HG03159 (cell line): ENCODE measurements around the gene PIGX.

ENCODE experiments used
- ATAC-seq: cut with Tn5 transposase; IDR thresholded peaks from one replicate; pipeline ENCODE4 v1.9.1; 2021; ENCODE audit warnings: mild to moderate bottlenecking, moderate library complexity; ENCODE audit not compliant: unreplicated experiment

The PIGX gene

DNA sequence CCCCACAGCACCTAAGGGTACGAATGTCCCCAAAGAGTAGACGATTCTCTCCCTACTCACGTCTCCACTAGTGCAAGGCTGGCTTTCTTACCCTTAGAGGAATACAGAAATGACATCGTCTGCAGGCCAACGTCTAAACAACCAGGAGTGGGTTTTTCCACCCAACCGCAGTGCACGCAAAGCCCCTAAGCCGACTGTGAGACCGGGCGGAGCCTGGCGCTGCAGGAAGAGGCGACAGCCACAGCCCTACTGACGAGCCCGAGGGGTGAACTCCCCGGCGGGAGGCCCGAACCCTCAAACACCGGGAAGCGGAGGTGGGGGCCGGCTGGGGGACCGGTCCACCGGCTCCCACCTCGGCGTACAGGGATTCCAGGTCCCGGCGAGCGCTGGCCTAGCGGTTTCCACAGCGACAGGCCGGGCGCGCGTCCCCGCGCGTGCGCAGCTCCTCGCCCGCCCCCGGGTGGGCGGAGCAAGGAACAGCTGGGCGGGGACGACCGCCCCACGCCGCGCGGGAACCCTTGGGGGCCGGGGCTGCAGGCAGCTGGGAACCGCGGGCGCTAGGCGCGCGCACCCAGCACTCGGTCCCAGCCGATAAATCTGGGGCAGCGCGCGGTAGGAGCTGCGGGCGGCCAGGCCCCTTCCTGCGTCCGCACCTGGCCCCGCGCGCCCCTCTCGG is at the start of gene PIGX, which contains the start of gene CEP19:
PIGX (plus strand) TSS at position 540 of the 676 bp plus-strand sequence.
CEP19 (minus strand) TSS at position 413 of the 676 bp plus-strand sequence. CDS start 3,593 bp downstream, outside the sequence.
- ATAC-seq, result peak; percentile 72

GRCh38 chr3:196662711-196663571 is 49.2 kb upstream of the PIGX start:
- ATAC-seq, result no peak

DNA sequence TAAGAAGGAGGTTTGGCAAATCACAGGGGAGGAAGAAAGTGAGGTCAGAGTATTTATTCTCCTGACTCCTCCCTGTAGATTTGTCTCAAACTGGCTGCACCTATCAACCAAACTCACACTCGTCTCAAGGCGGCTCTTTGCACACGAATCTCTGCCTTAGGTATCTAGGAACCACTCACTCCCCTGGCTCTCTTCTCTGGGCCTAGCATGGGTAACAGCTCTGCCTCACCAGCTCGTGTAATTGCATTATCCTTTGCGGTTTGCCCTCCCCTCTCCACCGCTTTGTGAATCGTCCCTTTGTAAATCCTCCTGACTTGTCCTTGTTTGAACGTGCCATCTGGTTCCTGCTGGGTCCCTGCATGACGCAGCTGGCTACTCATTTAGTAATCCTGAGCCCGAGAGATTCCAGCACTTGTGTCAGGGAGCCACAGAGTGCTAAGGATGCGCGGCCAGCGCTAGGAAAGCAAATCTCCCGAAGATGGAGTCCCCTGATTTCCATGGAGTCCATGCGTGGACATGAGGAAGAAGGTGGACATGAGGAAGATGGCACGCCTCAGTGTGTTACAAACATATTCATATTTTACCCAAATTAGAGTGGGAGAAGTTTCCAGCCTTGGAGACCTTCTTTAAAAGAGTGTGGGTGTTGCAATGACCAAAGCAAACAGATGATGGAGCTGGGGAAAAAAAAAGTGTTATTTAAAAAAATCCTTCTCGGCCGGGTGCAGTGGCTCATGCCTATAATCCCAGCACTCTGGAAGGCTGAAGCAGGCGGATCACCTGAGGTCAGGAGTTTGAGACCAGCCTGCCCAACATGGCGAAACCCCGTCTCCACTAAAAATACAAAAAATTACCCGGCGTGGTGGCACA is 45.9 kb upstream of the PIGX start:
- no peak for ATAC-seq

- no peak for ATAC-seq
Measured at GRCh38 chr3:196667056-196667825, 44.9 kb upstream of the PIGX start.

- ATAC-seq, result no peak
Measured at GRCh38 chr3:196670339-196670738, 41.8 kb upstream of the PIGX start.

GRCh38 chr3:196673632-196674031 is 38.5 kb upstream of the PIGX start:
- no peak for ATAC-seq

DNA sequence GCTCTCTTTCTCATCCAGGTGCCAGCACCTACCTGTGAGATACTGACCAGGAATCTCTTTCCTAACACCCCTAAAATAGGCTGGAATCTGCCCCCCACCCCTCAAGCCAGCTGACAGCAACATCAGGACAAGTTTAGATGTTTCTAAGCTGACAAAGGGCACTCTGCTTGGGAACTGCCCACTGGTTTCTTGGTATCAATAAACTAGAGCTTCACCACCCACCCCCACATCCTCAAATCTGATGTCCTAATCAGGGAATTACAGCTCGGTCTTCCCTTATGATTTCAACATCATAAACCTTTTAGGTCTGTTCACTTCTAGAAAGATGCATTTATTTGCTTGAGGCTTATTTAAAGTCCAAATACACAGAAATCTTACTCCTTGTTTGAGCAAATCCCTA is 34.8 kb upstream of the PIGX start:
- no peak for ATAC-seq

- no peak for ATAC-seq
Measured at GRCh38 chr3:196677931-196678330, 34.2 kb upstream of the PIGX start.

- ATAC-seq, result peak; percentile 82
Measured at GRCh38 chr3:196684548-196685407, 27.4 kb upstream of the PIGX start.

DNA sequence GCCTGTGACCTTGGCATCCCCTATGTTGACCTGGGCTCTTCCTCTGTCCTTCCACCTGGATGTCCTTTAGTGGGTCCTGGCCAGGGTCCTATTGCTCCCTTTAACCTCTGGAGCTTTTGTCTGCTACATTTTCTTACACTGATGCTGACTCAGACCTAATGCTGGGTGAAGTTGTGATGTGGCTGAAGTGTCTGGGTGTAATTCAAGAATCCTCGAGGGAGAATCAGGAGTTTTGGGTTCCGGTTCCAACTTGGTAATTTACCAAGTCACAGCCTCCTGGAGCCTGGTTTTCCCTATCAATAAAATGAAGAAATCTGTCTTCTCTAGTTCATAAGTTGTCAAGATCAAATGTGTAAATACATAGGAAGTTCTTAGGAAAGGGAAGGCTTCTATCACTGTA is 25.7 kb upstream of the PIGX start:
- no peak for ATAC-seq

- no peak for ATAC-seq
Measured at GRCh38 chr3:196688349-196688748, 23.8 kb upstream of the PIGX start.

DNA sequence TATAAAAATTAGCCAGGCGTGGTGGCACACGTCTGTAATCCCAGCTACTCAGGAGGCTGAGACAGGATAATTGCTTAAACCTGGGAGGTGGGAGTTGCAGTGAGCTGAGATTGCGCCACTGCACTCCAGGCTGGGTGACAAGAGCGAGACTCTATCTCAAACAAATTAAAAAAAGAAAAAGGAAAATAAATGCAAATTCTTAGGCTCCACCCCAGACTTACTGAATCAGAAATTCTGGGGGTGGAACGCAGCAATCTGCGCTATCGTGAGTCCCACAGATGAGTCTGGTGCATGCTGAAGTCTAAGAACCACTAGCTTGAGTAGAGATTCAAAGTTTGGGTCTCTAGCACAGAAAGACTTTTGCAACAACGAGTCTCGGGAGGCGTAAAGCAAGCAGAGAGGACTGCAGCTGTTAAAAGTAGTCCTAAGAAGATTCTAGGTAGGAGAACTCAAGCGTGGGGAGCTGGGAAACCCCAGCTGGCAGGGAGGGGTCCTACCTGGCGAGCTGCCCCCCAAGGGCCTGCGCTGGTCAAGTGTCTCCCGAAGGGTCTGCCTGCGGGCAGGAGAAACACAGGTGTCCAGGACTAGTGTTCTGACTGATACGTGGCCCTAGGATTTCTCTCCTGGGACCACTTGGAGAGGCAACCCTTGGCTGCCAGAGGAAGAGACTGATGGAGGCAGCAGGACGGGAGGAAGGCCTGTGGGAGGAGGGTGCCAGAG is 22.1 kb upstream of the PIGX start:
- ATAC-seq, result no peak

- no peak for ATAC-seq
Measured at GRCh38 chr3:196691386-196691785, 20.8 kb upstream of the PIGX start.

DNA sequence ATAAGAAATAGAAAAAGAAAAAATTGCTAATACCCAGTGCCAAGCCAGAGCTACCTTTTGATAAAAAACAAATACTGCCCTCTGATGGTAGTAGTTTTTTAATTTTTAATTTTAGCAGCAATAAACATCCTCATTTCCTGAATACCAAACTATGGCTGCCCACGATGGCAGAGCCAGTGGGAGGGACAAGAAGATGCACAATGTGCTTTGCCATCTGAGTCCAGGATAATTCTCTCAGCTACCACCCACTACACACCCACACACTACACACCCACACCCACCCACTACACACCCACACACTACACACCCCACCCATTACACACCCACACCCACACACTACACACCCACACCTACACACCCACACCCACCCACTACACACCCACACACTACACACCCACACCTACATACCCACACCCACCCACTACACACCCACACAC is 18.0 kb upstream of the PIGX start:
- ATAC-seq, result no peak

DNA sequence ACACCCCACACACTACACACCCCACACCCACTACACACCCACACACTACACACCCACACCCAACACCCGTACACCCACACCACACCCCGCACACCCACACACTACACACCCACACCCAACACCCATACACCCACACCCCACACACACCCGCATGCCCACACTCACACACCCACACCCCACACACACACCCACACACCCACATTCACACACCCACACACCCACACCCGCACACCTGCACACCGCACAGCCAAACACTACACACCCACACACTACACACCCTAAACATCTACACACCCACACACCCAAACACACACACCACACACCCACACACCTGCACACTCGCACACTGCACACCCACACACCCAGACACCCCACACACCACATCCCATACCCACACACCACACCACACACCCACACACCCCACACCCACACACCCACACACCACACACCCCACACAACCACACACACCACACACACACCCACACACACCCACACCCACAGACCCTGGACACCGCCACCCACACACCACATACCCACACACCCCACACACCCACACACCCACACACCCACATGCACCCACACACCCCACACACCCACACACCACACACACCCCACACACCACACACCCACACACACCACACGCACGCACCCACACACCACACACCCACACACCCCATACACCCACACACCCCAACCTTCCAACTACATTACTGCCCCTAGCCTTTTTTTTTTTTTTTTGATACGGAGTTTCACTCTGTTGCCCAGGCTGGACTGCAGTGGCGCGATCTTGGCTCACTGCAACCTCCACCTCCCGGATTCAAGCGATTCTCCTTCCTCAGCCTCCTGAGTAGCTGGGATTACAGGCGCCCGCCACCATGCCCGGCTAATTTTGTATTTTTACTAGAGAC is 17.0 kb upstream of the PIGX start:
- no peak for ATAC-seq

GRCh38 chr3:196695849-196696226 is 16.3 kb upstream of the PIGX start:
- ATAC-seq, result no peak

GRCh38 chr3:196697270-196697669 is 14.9 kb upstream of the PIGX start:
- no peak for ATAC-seq

DNA sequence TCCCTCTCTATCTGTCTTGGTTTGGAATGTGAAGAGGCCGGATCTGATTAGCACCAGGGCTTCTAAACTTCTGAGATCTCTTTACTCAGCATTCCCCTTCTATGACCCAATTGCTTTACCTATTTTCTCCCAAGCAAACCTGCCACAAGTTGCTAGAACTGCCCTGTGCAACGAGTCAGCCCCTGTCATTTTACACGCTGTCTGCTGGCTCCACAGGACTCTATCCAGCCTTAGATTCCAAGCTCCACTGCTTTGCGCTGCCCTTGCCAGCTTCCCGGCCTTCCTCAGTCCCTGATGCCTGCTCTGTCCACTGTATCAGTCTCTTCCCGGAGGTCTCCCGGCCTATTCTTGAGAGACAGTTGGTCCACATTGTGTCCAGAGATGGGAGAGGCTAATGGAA is 12.4 kb upstream of the PIGX start:
- ATAC-seq, result no peak
